Fibroblast of peridontal ligament (primary cell): ENCODE data around the gene A2M.
"Not testable (repeated sequence)": the region's sequence is repeated elsewhere in the genome, so short reads cannot be mapped to it uniquely, and the experiment has no call there.

ENCODE experiments used
- DNase-seq: peaks from one replicate; pipeline ENCODE4 v3.0.0-alpha.2; 2010; ENCODE audit errors: extremely low read depth

Gene A2M

GRCh38 chr12:9115731-9116559 is at the start of gene A2M:
Gene A2M, minus strand, starts transcription at chr12:9115919. Its CDS starts 70 bp downstream, at chr12:9115849.
- DNase-seq = peak; percentile 0

GRCh38 chr12:9163392-9163791 is 47.7 kb upstream of the A2M start:
- no peak for DNase-seq

- DNase-seq = no peak
Observed at GRCh38 chr12:9156119-9156518, 40.4 kb upstream of the A2M start.

DNA sequence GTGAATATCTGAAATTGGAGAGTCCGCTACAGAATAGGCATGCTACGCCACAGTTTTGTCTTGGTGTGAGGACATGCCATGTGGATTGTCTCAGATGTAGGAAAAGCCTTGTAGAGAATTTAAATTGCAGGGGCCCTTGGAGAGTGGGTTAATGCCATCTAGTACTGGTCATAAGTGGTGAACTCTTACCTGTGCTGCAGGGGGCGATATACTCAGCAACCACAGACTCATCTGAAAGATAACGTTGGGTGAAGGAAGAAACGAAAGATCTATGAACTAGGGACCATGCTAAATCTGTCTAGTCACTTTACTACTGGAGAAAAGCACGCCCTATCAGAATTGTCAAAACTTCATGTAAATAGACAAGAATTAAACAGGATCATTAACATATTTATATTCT is 33.7 kb upstream of the A2M start:
- no peak for DNase-seq

GRCh38 chr12:9148926-9149325 is 33.2 kb upstream of the A2M start:
- DNase-seq = no peak

DNA sequence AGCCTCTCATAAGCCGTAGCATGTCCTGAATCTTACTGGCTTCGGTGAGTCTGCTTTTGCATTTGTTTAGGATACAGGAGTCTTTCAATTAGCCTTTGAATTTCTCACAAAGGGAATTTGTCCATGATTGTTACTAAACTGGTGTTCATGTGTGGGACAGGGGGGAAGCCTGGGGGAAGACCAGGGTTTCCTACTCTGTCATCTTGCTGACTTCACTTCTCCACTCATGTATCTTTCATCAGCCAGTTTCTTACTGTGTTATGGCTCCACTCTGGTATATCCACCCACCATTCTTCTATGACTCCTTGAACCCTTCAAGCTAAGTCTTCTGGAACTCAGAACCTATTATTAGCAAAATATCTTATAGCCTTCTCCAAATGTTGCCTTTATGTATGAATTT is 31.7 kb upstream of the A2M start:
- DNase-seq = no peak

DNA sequence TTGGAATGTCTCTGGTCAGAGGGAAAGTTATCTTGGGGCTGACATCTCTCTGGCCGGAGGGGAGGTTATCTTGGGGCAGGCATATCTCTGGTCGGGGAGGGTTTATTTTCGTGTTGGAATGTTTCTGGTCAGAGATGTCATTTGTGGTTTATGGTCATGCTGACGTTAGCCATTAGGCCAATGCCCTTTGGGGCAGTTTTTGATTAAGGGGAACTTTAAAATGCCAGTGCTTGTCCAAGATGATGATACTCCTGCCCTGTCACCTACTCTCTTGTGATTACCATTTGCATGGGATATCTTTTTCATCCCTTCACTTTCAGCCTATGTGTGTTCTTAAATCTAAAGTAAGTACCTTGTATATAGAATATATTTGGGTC is 29.0 kb upstream of the A2M start:
- DNase-seq = no peak

DNA sequence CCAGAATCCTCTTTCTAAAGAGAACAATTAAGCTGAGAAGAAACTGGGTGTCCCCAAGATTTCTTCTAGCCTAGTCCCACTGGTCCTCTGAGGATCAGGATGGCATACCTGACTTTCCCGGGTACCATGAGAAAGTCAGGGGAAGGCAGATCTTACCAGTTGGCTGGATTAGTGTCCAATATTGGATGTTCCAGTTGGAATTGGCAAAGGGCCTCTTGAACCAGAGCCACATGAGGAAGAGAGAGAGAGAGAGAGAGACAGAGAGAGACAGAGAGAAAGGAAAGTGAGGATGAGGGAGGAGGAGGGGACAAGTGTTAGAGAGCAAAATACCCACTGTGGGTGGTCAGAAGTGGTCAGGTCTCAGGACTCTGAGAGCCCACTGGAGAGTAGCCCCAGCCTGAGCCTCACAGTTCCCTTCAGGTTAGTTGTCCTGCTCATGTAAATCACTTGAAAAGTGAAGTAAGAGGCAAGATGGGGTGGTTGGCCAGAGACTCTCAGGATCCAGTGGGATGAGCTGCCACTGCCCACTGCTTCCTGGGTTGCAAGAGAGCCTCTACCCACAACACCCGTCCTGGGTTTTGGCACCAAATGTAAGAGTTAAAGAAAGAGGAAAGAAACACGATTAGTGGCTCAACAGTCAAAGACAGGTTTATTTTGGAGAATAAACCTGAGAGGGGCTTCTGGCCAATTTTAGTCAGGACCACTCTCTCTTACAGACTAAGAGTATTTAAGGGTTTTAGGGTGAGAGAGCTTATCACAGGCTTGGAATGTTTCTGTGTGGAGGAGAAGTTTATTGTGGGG is 28.4 kb upstream of the A2M start:
- no peak for DNase-seq

- no peak for DNase-seq
Observed at GRCh38 chr12:9143137-9143536, 27.4 kb upstream of the A2M start.

DNA sequence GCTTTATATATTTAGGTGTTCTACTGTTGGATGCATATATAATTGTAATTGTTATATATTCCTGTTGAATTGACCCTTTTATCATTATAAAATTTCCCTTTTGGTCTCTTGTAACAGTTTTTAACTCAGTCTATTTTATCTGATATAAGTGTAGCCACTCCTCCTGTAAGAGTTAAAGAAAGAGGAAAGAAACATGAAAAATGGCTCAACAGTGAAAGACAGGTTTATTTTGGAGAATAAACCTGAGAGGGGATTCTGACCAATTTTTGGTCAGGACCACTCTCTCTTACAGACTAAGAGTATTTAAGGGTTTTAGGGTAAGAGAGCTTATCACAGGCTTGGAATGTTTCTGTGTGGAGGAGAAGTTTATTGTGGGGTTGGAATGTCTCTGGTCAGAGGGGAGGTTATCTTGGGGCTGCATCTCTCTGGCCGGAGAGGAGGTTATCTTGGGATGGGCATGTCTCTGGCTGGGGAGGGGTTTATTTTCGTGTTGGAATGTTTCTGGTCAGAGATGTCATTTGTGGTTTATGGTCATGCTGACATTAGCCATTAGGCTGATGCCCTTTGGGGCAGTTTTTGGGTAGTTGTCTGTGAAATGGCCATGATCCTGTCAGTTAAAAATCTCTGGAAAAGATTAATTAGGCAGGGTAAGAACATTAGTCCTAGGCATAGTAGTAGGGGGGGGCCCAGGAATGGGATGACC is 24.0 kb upstream of the A2M start:
- not testable (repeated sequence) for DNase-seq

DNA sequence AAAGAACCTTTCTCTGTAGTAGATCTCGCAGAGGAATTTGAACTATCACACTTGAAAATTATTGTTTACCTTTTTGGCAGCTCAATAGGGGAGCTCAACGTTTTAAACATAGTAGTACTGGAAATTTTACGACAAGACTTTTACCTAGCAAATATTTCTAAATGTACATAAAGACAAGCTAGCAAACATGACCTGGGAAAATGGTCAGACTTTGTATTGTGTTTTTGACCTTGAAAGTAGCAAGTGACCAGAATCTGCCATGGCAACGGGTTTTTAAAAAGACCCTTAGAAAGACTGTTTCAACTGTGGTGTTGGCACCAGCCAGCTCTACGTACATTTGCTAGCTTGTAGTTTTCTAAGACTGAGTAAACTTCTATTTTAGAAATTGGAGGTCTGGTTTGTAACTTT is 20.2 kb upstream of the A2M start:
- DNase-seq = no peak

DNA sequence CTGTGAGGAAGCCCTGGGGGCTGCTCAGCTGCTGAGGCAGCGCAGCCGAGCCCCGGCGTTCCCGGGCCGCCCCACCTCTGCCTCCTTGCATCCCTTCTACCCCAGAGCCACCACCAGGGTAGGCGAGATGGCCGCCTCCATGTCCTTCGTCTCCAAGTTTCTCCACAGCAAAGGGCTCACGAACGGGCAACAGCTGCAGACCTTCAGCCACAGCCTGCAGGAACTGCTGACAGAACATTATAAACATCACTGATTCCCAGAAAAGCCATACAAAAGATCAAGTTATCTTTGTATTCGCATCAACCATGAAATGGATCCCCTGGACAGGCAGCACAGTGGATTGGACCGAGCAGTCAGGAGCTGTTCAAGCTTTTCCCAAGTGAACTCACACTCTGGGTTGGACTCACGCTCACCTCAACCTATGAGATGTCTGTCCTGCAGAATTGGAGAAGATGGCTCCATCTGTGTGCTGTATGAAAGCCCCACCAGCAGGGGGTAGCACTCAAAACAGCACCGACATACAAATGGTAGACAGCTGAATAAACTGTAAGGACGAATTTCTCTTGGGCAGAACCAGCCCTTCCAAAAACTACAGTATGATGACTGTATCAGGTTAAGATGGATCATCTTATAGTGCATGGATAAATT is 19.4 kb upstream of the A2M start:
- DNase-seq = no peak

DNA sequence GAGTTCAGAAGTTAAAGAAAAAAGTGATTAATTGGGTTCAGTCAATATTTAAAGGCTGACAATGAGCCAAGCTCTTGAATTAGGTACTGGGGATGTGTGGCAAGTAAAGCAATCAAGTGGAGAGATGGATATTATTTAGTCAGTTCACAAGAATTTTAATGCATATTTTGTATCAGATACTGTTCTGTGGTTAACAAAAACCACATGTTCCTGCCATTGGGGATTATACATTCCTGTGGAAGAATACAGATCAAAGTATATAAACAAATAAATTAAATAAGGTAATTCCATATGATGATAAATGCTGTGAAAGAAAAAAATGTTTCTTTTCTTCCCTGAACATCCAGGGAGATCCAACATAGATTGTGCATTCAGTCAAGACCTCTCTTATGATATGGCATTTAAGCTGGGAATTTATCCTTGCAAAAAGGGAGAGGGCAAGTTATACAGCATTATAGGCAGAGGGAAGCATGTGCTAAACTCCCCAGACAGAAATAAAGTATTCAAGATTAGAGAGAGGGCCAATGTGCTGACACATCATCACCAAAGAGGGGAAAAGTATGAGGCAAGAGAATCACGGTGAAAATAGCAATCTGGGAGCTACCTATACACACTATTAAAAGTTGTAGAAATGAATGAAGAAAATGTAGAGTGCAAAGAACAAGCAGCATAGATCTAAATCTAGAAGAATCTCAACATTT is 17.6 kb upstream of the A2M start:
- DNase-seq = no peak

- DNase-seq = no peak
Observed at GRCh38 chr12:9132008-9132535, 16.4 kb upstream of the A2M start.

GRCh38 chr12:9130244-9130643 is 14.5 kb upstream of the A2M start:
- no peak for DNase-seq

DNA sequence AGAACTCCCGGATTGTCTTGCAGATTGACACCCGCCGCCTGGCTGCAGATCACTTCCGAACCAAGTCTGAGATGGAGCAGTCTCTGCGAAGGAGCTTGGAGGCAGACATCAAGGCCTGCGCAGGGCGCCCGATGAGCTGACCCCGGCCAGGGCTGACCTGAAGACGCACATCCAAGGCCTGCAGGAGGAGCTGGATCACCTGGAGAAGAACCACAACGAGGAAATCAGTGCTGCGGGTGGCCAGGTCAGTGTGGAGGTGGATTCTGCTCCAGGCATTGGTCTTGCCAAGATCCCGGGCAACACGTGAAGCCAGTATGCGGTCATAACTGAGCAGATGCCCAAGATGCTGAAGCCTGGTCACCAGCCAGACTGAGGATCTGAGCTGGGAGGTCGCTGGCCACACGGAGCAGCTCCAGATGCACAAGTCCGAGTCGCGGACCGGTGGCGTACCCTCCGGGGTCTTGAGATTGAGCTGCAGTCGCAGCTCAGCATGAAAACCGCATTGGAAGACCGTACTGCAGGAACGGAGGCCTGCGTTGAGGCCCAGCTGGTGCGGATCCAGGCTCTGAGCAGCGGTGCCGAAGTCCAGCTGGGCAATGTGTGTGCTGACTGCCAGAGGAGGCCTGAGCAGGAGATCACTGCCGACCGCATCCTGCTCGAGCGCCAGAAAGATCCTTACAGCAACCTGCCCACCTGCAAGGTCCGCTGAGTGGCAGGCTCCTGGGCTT is 12.4 kb upstream of the A2M start:
- DNase-seq = no peak

DNA sequence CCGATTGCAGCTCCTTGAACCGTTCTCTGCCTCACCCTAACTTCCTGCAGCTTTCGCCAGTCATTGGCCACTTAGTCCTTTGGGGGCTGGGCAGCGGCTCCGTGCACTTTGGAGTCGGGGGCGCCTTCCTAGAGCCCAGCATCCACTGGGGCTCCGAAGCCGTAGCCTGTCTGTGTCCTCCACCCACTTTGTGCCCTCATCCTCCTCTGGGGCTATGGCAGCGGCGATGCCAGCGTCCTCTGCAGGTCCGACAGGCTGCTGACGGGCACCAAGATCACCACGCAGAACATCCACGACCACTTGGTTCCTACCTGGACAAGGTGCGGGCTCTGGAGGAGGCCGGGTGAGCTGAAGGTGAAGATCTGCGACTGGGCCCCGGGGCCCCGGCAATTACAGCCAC is 11.8 kb upstream of the A2M start:
- no peak for DNase-seq

GRCh38 chr12:9124383-9125031 is 8.8 kb upstream of the A2M start:
- no peak for DNase-seq

DNA sequence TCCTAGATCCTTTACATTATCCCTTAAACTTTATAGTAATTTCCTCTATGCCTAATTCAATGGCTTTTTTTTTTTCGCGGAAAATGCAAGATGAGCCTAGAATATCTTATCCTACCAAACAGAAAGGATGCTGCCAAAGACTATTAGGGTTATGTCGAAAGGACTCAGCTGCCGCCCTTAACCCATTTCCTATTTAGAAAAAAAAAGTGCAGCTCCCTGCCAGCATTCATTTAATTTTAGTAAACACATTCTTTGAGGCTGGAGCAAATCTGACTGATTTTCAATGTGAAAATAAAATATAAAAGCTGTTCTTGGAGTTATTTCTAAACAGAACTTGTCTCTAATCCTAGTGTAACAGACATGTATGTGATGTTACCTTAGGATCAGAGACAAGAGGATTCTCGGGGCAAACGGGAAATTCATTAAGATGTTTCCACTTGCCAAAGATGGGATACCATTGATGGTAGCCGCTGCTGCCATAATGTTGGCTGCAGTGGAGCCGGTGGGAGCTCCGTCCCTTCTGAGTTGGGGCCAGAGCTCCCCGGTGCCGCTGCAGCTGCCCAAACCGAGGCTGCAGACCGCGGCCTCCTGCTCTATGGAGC is 8.2 kb upstream of the A2M start:
- no peak for DNase-seq
